ENCODE measurements around the gene HDAC9. TPM values are rescaled to one million over a fixed set of nuclear protein-coding genes. Genes with fewer than 3 reads are reported as not detected.

Gene HDAC9
- total RNA-seq, 2 experiments from 2014 or later: not detected

DNA sequence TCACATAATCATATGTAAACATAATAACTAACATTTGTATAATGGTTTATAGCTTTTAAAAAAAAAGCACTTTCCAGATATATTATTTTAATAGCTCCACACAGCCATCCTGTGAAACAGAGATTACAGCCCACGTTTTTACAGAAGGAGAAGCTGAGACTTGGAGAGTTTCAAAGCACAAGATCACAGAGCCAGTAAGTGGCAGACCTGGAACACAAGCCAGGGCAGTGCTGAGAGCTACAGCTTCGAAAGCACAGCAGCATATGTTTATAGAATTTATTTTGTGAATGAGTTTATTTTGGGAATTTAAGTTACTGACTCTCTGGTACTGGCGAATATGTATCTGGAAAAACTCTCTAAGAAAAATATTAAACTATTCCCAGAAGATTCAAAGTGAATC is 149.4 kb downstream of the HDAC9 start:
- CTCF ChIA-PET: no interaction called here
- Mint-ChIP-seq H3K9me3 (no peaks in the 10 kb centered on the region), H3K4me1 (ENCODE audit: low read depth) (no peaks in the 10 kb centered on the region), H3K27me3 (ENCODE audit: low read depth) (no peaks in the 10 kb centered on the region), H3K36me3 (ENCODE audit: low read depth) (no peaks in the 10 kb centered on the region), H3K4me3 (no peak overlapping the region), H3K27ac (no peak overlapping the region)
- no peak for DNase-seq
- intact Hi-C loops (cut with micrococcal nuclease): no loop called here

GRCh38 chr7:18647582-18647981 is 152.0 kb downstream of the HDAC9 start:
- Mint-ChIP-seq H3K36me3 (ENCODE audit: low read depth) (no peaks in the 10 kb centered on the region), H3K9me3 (no peaks in the 10 kb centered on the region), H3K4me3 (no peak overlapping the region), H3K27ac (no peak overlapping the region), H3K4me1 (ENCODE audit: low read depth) (no peaks in the 10 kb centered on the region), H3K27me3 (ENCODE audit: low read depth) (no peaks in the 10 kb centered on the region)
- intact Hi-C loops (cut with micrococcal nuclease): no loop called here
- CTCF ChIA-PET: no interaction called here
- DNase-seq: no peak

GRCh38 chr7:18648849-18649758 is 153.6 kb downstream of the HDAC9 start:
- no peak overlapping the region for H3K4me3 Mint-ChIP-seq
- no peak overlapping the region for H3K27ac Mint-ChIP-seq
- no peak for DNase-seq
- no peaks in the 10 kb centered on the region for H3K36me3 Mint-ChIP-seq (ENCODE audit: low read depth)
- no peaks in the 10 kb centered on the region for H3K27me3 Mint-ChIP-seq (ENCODE audit: low read depth)
- H3K9me3 Mint-ChIP-seq: no peaks in the 10 kb centered on the region
- no peaks in the 10 kb centered on the region for H3K4me1 Mint-ChIP-seq (ENCODE audit: low read depth)
- CTCF ChIA-PET: no interaction called here
- intact Hi-C loops (cut with micrococcal nuclease): no loop called here

- no peaks in the 10 kb centered on the region for H3K36me3 Mint-ChIP-seq (ENCODE audit: low read depth)
- H3K27me3 Mint-ChIP-seq (ENCODE audit: low read depth): no peaks in the 10 kb centered on the region
- H3K4me3 Mint-ChIP-seq: no peak overlapping the region
- CTCF ChIA-PET: no interaction called here
- no peaks in the 10 kb centered on the region for H3K4me1 Mint-ChIP-seq (ENCODE audit: low read depth)
- no peaks in the 10 kb centered on the region for H3K9me3 Mint-ChIP-seq
- no peak overlapping the region for H3K27ac Mint-ChIP-seq
- no peak for DNase-seq
- intact Hi-C loops (cut with micrococcal nuclease): no loop called here
These were observed 158.0 kb downstream of the HDAC9 start for GRCh38 chr7:18653381-18654155.

GRCh38 chr7:18654709-18655108 is 159.2 kb downstream of the HDAC9 start:
- Mint-ChIP-seq H3K4me1 (ENCODE audit: low read depth) (no peaks in the 10 kb centered on the region), H3K27ac (no peak overlapping the region), H3K27me3 (ENCODE audit: low read depth) (no peaks in the 10 kb centered on the region), H3K4me3 (no peak overlapping the region), H3K9me3 (no peaks in the 10 kb centered on the region), H3K36me3 (ENCODE audit: low read depth) (no peaks in the 10 kb centered on the region)
- DNase-seq: no peak
- CTCF ChIA-PET: interaction anchor here (1.8 kb wide), 1 partner anchor 11 kb away, joined by 5 read pairs; no protein-coding TSS in a partner anchor
- intact Hi-C loops (cut with micrococcal nuclease): no loop called here

DNA sequence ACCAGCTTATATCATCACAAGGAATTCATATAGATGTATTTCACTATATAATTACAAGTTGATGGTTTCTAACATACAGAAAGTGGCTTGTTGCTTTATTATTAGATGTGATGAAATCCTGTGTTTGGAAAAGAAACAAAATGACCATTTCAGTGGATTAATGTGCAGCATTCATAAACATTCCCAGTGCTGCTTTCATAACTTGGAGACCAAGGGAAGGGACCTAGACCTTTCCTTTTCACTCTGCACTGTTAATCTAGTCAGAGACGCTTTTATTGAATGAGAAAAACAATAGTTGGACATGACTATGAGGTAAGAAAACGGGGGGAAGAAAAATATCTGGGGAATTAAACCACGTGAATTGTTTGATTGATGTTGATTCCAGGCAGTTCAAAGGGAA is 160.0 kb downstream of the HDAC9 start:
- Mint-ChIP-seq H3K27me3 (ENCODE audit: low read depth) (no peaks in the 10 kb centered on the region), H3K4me1 (ENCODE audit: low read depth) (no peaks in the 10 kb centered on the region), H3K9me3 (no peaks in the 10 kb centered on the region), H3K27ac (no peak overlapping the region), H3K36me3 (ENCODE audit: low read depth) (no peaks in the 10 kb centered on the region), H3K4me3 (no peak overlapping the region)
- intact Hi-C loops (cut with micrococcal nuclease): no loop called here
- CTCF ChIA-PET: interaction anchor here (1.8 kb wide), 1 partner anchor 11 kb away, joined by 5 read pairs; no protein-coding TSS in a partner anchor
- no peak for DNase-seq

DNA sequence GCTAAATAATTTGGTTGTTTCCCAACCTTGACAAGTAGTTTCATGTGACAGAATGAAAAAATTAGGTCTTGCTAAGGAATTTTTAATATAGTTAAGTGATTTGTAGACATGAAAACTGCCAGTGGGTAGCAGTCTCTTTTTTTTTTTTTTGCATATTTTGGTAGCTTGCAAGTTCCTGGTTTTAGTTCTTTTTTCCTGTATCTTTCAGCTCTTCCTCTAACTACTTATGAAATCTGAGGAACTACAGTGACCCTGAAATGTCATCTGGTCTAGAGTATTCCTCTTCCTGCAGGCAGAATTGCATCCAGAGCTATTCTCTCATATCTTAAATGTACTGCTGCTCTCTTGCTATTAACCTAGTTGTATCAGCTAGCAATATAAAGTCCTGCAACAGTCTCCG is 160.4 kb downstream of the HDAC9 start:
- CTCF ChIA-PET: interaction anchor here (0.7 to 1.8 kb wide), 2 partner anchors 10 to 47 kb away, joined by 3 to 5 read pairs; no protein-coding TSS in a partner anchor
- no peak for DNase-seq
- H3K4me1 Mint-ChIP-seq (ENCODE audit: low read depth): no peaks in the 10 kb centered on the region
- intact Hi-C loops (cut with micrococcal nuclease): no loop called here
- H3K27me3 Mint-ChIP-seq (ENCODE audit: low read depth): no peaks in the 10 kb centered on the region
- H3K4me3 Mint-ChIP-seq: no peak overlapping the region
- H3K36me3 Mint-ChIP-seq (ENCODE audit: low read depth): no peaks in the 10 kb centered on the region
- H3K9me3 Mint-ChIP-seq: no peaks in the 10 kb centered on the region
- H3K27ac Mint-ChIP-seq: no peak overlapping the region

- Mint-ChIP-seq H3K9me3 (no peaks in the 10 kb centered on the region), H3K4me1 (ENCODE audit: low read depth) (no peaks in the 10 kb centered on the region), H3K4me3 (no peak overlapping the region), H3K27ac (no peak overlapping the region), H3K27me3 (ENCODE audit: low read depth) (no peaks in the 10 kb centered on the region), H3K36me3 (ENCODE audit: low read depth) (no peaks in the 10 kb centered on the region)
- CTCF ChIA-PET: interaction anchor here (0.7 to 1.8 kb wide), 2 partner anchors 10 to 47 kb away, joined by 3 to 5 read pairs; no protein-coding TSS in a partner anchor
- DNase-seq: no peak
- intact Hi-C loops (cut with micrococcal nuclease): no loop called here
These were observed 160.8 kb downstream of the HDAC9 start for GRCh38 chr7:18656362-18656761.

DNA sequence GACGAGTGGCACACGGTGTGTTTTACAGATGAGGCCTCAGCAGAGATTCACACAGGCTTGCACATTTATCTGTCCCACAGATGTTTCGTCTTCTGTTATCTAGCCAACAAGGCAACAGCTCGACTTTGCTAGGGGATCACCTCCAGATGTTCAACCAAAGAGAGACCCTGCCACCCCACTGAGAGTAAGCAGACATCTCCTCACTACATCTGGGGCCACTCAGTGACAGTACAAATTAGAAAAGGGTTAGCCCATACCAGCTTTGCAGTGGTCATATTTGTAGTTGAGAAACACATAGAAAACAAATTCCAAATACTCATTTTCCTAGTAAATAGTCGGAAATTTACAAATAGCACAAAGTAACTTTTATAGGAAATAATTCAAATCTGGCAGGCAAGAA is 164.2 kb downstream of the HDAC9 start:
- CTCF ChIA-PET: no interaction called here

DNA sequence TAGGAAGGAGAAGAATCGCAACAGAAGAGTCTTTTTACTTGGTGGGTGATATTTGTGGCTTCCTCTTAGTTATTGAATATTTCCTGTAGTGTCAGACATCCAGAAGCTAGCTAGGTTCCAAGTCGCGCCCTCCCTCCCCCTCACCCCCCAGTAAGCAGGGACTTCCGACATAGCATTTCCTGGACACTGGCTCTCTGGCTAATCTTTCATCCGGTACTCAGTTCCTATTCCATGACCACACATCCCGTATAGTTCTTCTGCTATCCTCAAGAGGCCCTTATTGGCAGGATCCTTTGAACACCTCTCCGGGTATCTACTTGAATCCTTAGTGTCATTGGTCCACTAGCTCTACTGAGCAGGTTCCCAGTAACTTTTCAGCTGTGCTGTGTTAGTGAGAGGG is 167.8 kb downstream of the HDAC9 start:
- intact Hi-C loops (cut with micrococcal nuclease): no loop called here
- Mint-ChIP-seq H3K36me3 (ENCODE audit: low read depth) (no peaks in the 10 kb centered on the region), H3K27me3 (ENCODE audit: low read depth) (peaks cover 2% of the 10 kb centered on the region), H3K9me3 (no peaks in the 10 kb centered on the region), H3K4me1 (ENCODE audit: low read depth) (no peaks in the 10 kb centered on the region), H3K27ac (no peak overlapping the region), H3K4me3 (no peak overlapping the region)
- CTCF ChIA-PET: interaction anchor here (1.6 to 2.0 kb wide), 2 partner anchors 309 to 310 kb away, joined by 4 read pairs; no protein-coding TSS in a partner anchor
- DNase-seq: no peak

More for the DNA sequence above, 164.2 kb downstream of the HDAC9 start:
- H3K27ac Mint-ChIP-seq: no peak overlapping the region
- H3K4me3 Mint-ChIP-seq: no peak overlapping the region
- H3K4me1 Mint-ChIP-seq (ENCODE audit: low read depth): no peaks in the 10 kb centered on the region
- no peaks in the 10 kb centered on the region for H3K36me3 Mint-ChIP-seq (ENCODE audit: low read depth)
- intact Hi-C loops (cut with micrococcal nuclease): no loop called here
- DNase-seq: no peak
- no peaks in the 10 kb centered on the region for H3K9me3 Mint-ChIP-seq
- no peaks in the 10 kb centered on the region for H3K27me3 Mint-ChIP-seq (ENCODE audit: low read depth)

DNA sequence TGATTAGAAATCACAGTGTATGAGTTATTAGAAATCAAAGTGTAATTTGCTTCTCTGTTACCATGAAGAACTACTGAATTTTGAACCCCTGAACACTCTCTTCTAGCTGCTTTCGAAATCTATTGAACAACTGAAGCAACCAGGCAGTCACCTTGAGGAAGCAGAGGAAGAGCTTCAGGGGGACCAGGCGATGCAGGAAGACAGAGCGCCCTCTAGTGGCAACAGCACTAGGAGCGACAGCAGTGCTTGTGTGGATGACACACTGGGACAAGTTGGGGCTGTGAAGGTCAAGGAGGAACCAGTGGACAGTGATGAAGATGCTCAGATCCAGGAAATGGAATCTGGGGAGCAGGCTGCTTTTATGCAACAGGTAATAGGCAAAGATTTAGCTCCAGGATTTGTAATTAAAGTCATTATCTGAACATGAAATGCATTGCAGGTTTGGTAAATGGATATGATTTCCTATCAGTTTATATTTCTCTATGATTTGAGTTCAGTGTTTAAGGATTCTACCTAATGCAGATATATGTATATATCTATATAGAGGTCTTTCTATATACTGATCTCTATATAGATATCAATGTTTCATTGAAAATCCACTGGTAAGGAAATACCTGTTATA is 170.7 kb downstream of the HDAC9 start:
- Mint-ChIP-seq H3K4me3 (no peak overlapping the region), H3K9me3 (no peaks in the 10 kb centered on the region), H3K27me3 (ENCODE audit: low read depth) (peaks cover 2% of the 10 kb centered on the region), H3K27ac (no peak overlapping the region), H3K36me3 (ENCODE audit: low read depth) (no peaks in the 10 kb centered on the region), H3K4me1 (ENCODE audit: low read depth) (no peaks in the 10 kb centered on the region)
- intact Hi-C loops (cut with micrococcal nuclease): loop anchor here (1.0 to 5.0 kb wide), 3 partner anchors 76 to 984 kb away; no protein-coding TSS in a partner anchor
- peak; percentile 75 for DNase-seq
- CTCF ChIA-PET: interaction anchor here (0.5 to 1.7 kb wide), 9 partner anchors 9 to 314 kb away, joined by 3 to 9 read pairs (median 4); no protein-coding TSS in a partner anchor

- H3K27me3 Mint-ChIP-seq (ENCODE audit: low read depth): peaks cover 2% of the 10 kb centered on the region
- no peak overlapping the region for H3K4me3 Mint-ChIP-seq
- no peak for DNase-seq
- H3K36me3 Mint-ChIP-seq (ENCODE audit: low read depth): no peaks in the 10 kb centered on the region
- no peaks in the 10 kb centered on the region for H3K4me1 Mint-ChIP-seq (ENCODE audit: low read depth)
- CTCF ChIA-PET: no interaction called here
- intact Hi-C loops (cut with micrococcal nuclease): loop anchor here (5.0 kb wide), 1 partner anchor 985 kb away; no protein-coding TSS in a partner anchor
- peaks cover 2% of the 10 kb centered on the region for H3K9me3 Mint-ChIP-seq
- no peak overlapping the region for H3K27ac Mint-ChIP-seq
These were observed 171.9 kb downstream of the HDAC9 start for GRCh38 chr7:18667466-18667865.
